Fibroblast of lung (primary cell): ENCODE results near the gene MAP3K10. TPM values are rescaled to one million over a fixed set of nuclear protein-coding genes. Genes with fewer than 3 reads are reported as not detected.

Source experiments
- DNase-seq, 2 donors: peaks; one replicate each; pipeline versions ENCODE4 v3.0.0 to v3.0.0-alpha.2; 2010; ENCODE audit warnings: low read depth in 2 of 2
- H2AFZ ChIP-seq: 2 replicates; pipeline ENCODE4 v1.5.1; 2012; ENCODE audit warnings: low read length, control low read depth, inconsistent platforms
- H3K27ac ChIP-seq: 2 replicates; pipeline ENCODE4 v1.5.1; 2011; ENCODE audit warnings: low read length, control low read depth; ENCODE audit not compliant: insufficient read depth
- H3K27me3 ChIP-seq: 2 replicates; pipeline ENCODE4 v1.5.1; 2011; ENCODE audit warnings: mild to moderate bottlenecking, low read length; ENCODE audit not compliant: control insufficient read depth, insufficient read depth
- H3K36me3 ChIP-seq: 2 replicates; pipeline ENCODE4 v1.5.1; 2011; ENCODE audit warnings: low read length; ENCODE audit not compliant: control insufficient read depth, insufficient read depth
- H3K4me1 ChIP-seq: 2 replicates; pipeline ENCODE4 v1.5.1; 2011; ENCODE audit warnings: low read length; ENCODE audit not compliant: control insufficient read depth, insufficient read depth; ENCODE audit errors: extremely low read depth
- H3K4me2 ChIP-seq: 2 replicates; pipeline ENCODE4 v1.5.1; 2011; ENCODE audit warnings: low read length, control low read depth; ENCODE audit not compliant: insufficient read depth; ENCODE audit errors: extremely low read depth
- H3K4me3 ChIP-seq, 4 experiments: fragments of 200-600 bp in 1 of 4; sonication (generic) in 1 of 4; replicated peaks in 1 of 4; 2 replicates each; pipeline ENCODE4 v1.5.1; 2011 to 2016; ENCODE audit warnings: low read length in 4 of 4, low read depth in 3 of 4, mild to moderate bottlenecking in 3 of 4, control low read depth in 2 of 4, inconsistent platforms in 1 of 4, mixed read lengths in 1 of 4; ENCODE audit not compliant: insufficient read depth in 1 of 4; ENCODE audit errors: control extremely low read depth in 1 of 4
- H3K79me2 ChIP-seq: 2 replicates; pipeline ENCODE4 v1.5.1; 2012; ENCODE audit warnings: mild to moderate bottlenecking, low read length, inconsistent platforms; ENCODE audit not compliant: control insufficient read depth, insufficient read depth
- H3K9ac ChIP-seq: 2 replicates; pipeline ENCODE4 v1.5.1; 2011; ENCODE audit warnings: mild to moderate bottlenecking, low read length, control low read depth; ENCODE audit not compliant: insufficient read depth
- H3K9me3 ChIP-seq: 2 replicates; pipeline ENCODE4 v1.5.1; 2012; ENCODE audit warnings: low read depth, low read length; ENCODE audit not compliant: control insufficient read depth, insufficient read depth
- H4K20me1 ChIP-seq: 2 replicates; pipeline ENCODE4 v1.5.1; 2011; ENCODE audit warnings: low read length; ENCODE audit not compliant: control insufficient read depth, insufficient read depth; ENCODE audit errors: extremely low read depth
- CTCF ChIP-seq, 2 donors: IDR thresholded peaks in 1 of 2; conservative IDR thresholded peaks in 1 of 2; 1 replicate in 1 of 2; 2 replicates in 1 of 2; pipeline ENCODE4 v1.5.1; 2011 to 2012; ENCODE audit warnings: low read length in 2 of 2, control low read depth in 1 of 2, inconsistent platforms in 1 of 2, low read depth in 1 of 2, mild to moderate bottlenecking in 1 of 2
- EZH2 ChIP-seq: IDR thresholded peaks from 2 replicates; pipeline ENCODE4 v1.5.1; 2012; ENCODE audit warnings: low read length, control low read depth, mild to moderate bottlenecking; ENCODE audit errors: missing control alignments
- polyA plus RNA-seq, 2 donors: library from polyadenylated mRNA; depleted of rRNA in 1 of 2; stranded (reverse) in 1 of 2; unstranded in 1 of 2; fragments of >200 nt; gene quantifications; 2 replicates each; pipeline ENCODE4 v1.2.1, GENCODE V29; 2011 to 2012; ENCODE audit warnings: missing spikeins in 1 of 2
- total RNA-seq: library from RNA; depleted of rRNA; stranded (reverse); fragments of >200 nt; gene quantifications from 2 replicates; pipeline ENCODE4 v1.2.1, GENCODE V29; 2014

Gene MAP3K10
- total and polyA plus RNA-seq, 2 donors (not counting 1 experiment from before 2014, with no cell fraction given) = 2.7 to 7.4 TPM

GRCh38 chr19:40264314-40265054 lies 73.3 kb downstream of the MAP3K10 start:
- peaks cover 34% of the 10 kb centered on the region for H3K79me2 ChIP-seq
- no peak overlapping the region for H3K4me2 ChIP-seq
- H2AFZ ChIP-seq = no peak overlapping the region
- peaks cover 4% of the 10 kb centered on the region for H3K36me3 ChIP-seq
- H3K4me3 ChIP-seq = no peak overlapping the region
- no peaks in the 10 kb centered on the region for H3K27me3 ChIP-seq
- no peaks in the 10 kb centered on the region for H4K20me1 ChIP-seq
- H3K4me1 ChIP-seq = peaks cover 4% of the 10 kb centered on the region
- DNase-seq = no peak
- H3K9ac ChIP-seq = no peak overlapping the region
- TF ChIP-seq EZH2 (no peak), CTCF (conservative IDR thresholded peaks at IDR 0.05 in 1 of 2, IDR thresholded peaks at IDR 0.05 in 1 of 2; ENCODE audit: low read depth in 1 of 2, low read length in 2 of 2) (no peak)
- H3K27ac ChIP-seq = no peak overlapping the region
- no peaks in the 10 kb centered on the region for H3K9me3 ChIP-seq

Other genes starting within 250 kb of the MAP3K10 start
- 65.2 and 75.1 TPM in 2 replicates for gene PSMC4, start 220.3 kb upstream of the MAP3K10 start, total RNA-seq
- gene PSMC4, start 220.3 kb upstream of the MAP3K10 start, polyA plus RNA-seq = 76.0 and 113 TPM in 2 replicates
- 10.5 and 15.7 TPM in 2 replicates for gene ZNF546, start 194.4 kb upstream of the MAP3K10 start, total RNA-seq
- gene ZNF546, start 194.4 kb upstream of the MAP3K10 start, polyA plus RNA-seq = 1.0 and 1.6 TPM in 2 replicates
- 17.2 and 20.8 TPM in 2 replicates for gene ZNF780B, start 135.2 kb upstream of the MAP3K10 start, total RNA-seq
- gene ZNF780B, start 135.2 kb upstream of the MAP3K10 start, polyA plus RNA-seq = 8.9 TPM in 2 replicates
- gene ZNF780A, start 100.5 kb upstream of the MAP3K10 start, total RNA-seq = 12.8 and 17.3 TPM in 2 replicates
- gene ZNF780A, start 100.5 kb upstream of the MAP3K10 start, polyA plus RNA-seq = 10.2 and 14.7 TPM in 2 replicates
- not detected in 2 replicates for gene TTC9B, start 27.0 kb downstream of the MAP3K10 start, total RNA-seq
- not detected in 2 replicates for gene TTC9B, start 27.0 kb downstream of the MAP3K10 start, polyA plus RNA-seq
- 0.26 and 0.50 TPM in 2 replicates for gene CCNP, start 35.3 kb downstream of the MAP3K10 start, total RNA-seq
- gene CCNP, start 35.3 kb downstream of the MAP3K10 start, polyA plus RNA-seq = 0.07 and 0.16 TPM in 2 replicates
- gene AKT2, start 93.9 kb downstream of the MAP3K10 start, total RNA-seq = 58.3 and 76.0 TPM in 2 replicates
- gene AKT2, start 93.9 kb downstream of the MAP3K10 start, polyA plus RNA-seq = 81.5 and 104 TPM in 2 replicates
- gene C19orf47, start 157.0 kb downstream of the MAP3K10 start, total RNA-seq = 4.4 and 5.1 TPM in 2 replicates
- 9.1 and 10.8 TPM in 2 replicates for gene C19orf47, start 157.0 kb downstream of the MAP3K10 start, polyA plus RNA-seq
- gene PLD3, start 157.3 kb downstream of the MAP3K10 start, total RNA-seq = 173 and 230 TPM in 2 replicates
- gene PLD3, start 157.3 kb downstream of the MAP3K10 start, polyA plus RNA-seq = 158 and 208 TPM in 2 replicates
- 0.17 and 0.26 TPM in 2 replicates for gene HIPK4, start 198.8 kb downstream of the MAP3K10 start, total RNA-seq
- gene HIPK4, start 198.8 kb downstream of the MAP3K10 start, polyA plus RNA-seq = 0.05 and 0.07 TPM in 2 replicates
- gene PRX, start 222.0 kb downstream of the MAP3K10 start, total RNA-seq = 3.1 and 3.6 TPM in 2 replicates
- 0.84 and 0.91 TPM in 2 replicates for gene PRX, start 222.0 kb downstream of the MAP3K10 start, polyA plus RNA-seq
- 19.2 and 27.2 TPM in 2 replicates for gene SERTAD1, start 234.6 kb downstream of the MAP3K10 start, total RNA-seq
- 7.2 and 12.7 TPM in 2 replicates for gene SERTAD1, start 234.6 kb downstream of the MAP3K10 start, polyA plus RNA-seq